GM18526 (cell line): ENCODE measurements around the gene COL16A1.

ENCODE experiments used
- POLR2A ChIP-seq: IDR thresholded peaks from 3 replicates; pipeline ENCODE4 v1.6.1; 2011; ENCODE audit not compliant: insufficient read length; ENCODE audit errors: extremely low read depth

Gene COL16A1

GRCh38 chr1:31671147-31671546, 32.7 kb downstream of the COL16A1 start:
- TF ChIP-seq POLR2A, result no peak

- no peak for TF ChIP-seq POLR2A
These were observed 33.2 kb downstream of the COL16A1 start for GRCh38 chr1:31670593-31670964.

- TF ChIP-seq POLR2A, result no peak
These were observed 33.8 kb downstream of the COL16A1 start for GRCh38 chr1:31669786-31670592.

- TF ChIP-seq POLR2A, result no peak
These were observed 34.4 kb downstream of the COL16A1 start for GRCh38 chr1:31669433-31669785.

GRCh38 chr1:31668303-31668883, 35.4 kb downstream of the COL16A1 start:
- TF ChIP-seq POLR2A, result no peak

GRCh38 chr1:31667065-31667785, 36.6 kb downstream of the COL16A1 start:
- TF ChIP-seq POLR2A, result no peak

GRCh38 chr1:31666263-31666963, 37.4 kb downstream of the COL16A1 start:
- TF ChIP-seq POLR2A, result no peak

GRCh38 chr1:31665234-31665878, 38.5 kb downstream of the COL16A1 start:
- TF ChIP-seq POLR2A, result no peak

- no peak for TF ChIP-seq POLR2A
These were observed 39.3 kb downstream of the COL16A1 start for GRCh38 chr1:31664528-31664927.

GRCh38 chr1:31663622-31664452, 40.0 kb downstream of the COL16A1 start:
- no peak for TF ChIP-seq POLR2A

GRCh38 chr1:31662463-31662862, 41.4 kb downstream of the COL16A1 start:
- TF ChIP-seq POLR2A, result no peak

GRCh38 chr1:31661856-31662255, 42.0 kb downstream of the COL16A1 start:
- no peak for TF ChIP-seq POLR2A

GRCh38 chr1:31660871-31661455, 42.9 kb downstream of the COL16A1 start:
- no peak for TF ChIP-seq POLR2A

- TF ChIP-seq POLR2A, result no peak
These were observed 43.9 kb downstream of the COL16A1 start for GRCh38 chr1:31659889-31660288.
